ENCODE results near the gene ADAMTS19.
"Not testable (repeated sequence)": the region's sequence is repeated elsewhere in the genome, so short reads cannot be mapped to it uniquely, and the experiment has no call there.

Gene ADAMTS19

GRCh38 chr5:129608350-129608749 is 148.3 kb downstream of the ADAMTS19 start:
- no peak for DNase-seq

DNA sequence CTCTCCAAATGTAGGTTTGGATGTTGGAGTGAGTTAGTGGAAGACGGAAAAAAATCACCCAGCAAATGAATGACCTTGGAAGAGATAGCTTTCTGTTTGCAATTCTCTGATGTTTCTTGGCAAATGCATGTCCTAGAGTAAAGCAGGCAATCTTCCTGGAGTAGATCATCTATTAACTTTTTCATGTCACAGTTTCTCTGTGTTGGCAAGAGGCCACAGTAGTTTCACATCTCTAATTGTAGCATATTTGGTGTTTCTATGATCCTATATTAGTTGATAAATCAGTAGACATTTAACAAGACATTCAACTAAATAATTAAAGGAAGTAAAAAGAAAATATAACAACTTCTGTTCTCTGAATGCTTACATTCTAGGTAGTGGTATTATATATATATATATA is 149.6 kb downstream of the ADAMTS19 start:
- DNase-seq: no peak

DNA sequence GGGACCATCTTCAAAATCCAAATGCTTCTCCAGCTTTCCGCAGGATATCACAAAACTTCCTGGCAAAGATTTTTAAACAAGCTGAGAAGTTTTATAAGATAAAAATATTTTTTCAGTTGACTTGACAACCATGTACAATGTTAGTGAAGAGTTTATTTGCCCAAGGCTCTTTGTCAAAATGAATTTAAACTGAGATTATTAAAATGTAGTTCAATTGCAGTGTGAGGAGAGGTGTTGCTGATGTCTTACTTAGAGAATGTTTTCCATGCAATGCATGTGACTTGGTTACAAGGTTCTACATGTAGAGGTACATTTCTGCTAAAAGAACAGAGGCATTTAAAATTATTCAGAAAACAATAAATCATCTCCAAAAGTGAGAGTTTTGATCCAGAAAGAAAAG is 156.4 kb downstream of the ADAMTS19 start:
- no peak for DNase-seq

- DNase-seq: no peak
These were observed 157.1 kb downstream of the ADAMTS19 start for GRCh38 chr5:129617206-129617605.

- no peak for DNase-seq
These were observed 159.7 kb downstream of the ADAMTS19 start for GRCh38 chr5:129619782-129620181.

- DNase-seq: no peak
These were observed 162.4 kb downstream of the ADAMTS19 start for GRCh38 chr5:129622531-129622930.

- no peak for DNase-seq
These were observed 169.5 kb downstream of the ADAMTS19 start for GRCh38 chr5:129629575-129629974.

- DNase-seq: no peak
These were observed 170.0 kb downstream of the ADAMTS19 start for GRCh38 chr5:129630101-129630500.

GRCh38 chr5:129631961-129632360 is 171.9 kb downstream of the ADAMTS19 start:
- no peak for DNase-seq

GRCh38 chr5:129637501-129637900 is 177.4 kb downstream of the ADAMTS19 start:
- not testable (repeated sequence) for DNase-seq

DNA sequence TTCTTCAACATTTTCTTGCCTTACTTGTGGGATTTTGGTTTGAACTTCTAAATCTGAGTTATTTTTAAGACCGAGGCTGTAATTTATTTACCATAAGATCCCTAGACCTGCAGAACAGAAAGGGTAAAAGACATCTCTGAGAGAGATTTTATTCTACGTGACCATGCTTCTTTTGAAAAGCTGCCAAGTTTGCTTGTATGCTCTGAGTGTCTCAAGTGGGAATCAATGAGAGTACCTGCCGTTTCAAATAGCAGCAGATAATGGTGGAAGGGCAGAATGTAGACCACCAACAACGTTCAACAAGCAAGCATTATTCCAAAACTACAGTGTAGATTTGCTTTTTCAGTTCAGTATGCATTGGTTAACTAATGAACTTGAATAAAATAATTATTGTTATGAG is 179.2 kb downstream of the ADAMTS19 start:
- no peak for DNase-seq

DNA sequence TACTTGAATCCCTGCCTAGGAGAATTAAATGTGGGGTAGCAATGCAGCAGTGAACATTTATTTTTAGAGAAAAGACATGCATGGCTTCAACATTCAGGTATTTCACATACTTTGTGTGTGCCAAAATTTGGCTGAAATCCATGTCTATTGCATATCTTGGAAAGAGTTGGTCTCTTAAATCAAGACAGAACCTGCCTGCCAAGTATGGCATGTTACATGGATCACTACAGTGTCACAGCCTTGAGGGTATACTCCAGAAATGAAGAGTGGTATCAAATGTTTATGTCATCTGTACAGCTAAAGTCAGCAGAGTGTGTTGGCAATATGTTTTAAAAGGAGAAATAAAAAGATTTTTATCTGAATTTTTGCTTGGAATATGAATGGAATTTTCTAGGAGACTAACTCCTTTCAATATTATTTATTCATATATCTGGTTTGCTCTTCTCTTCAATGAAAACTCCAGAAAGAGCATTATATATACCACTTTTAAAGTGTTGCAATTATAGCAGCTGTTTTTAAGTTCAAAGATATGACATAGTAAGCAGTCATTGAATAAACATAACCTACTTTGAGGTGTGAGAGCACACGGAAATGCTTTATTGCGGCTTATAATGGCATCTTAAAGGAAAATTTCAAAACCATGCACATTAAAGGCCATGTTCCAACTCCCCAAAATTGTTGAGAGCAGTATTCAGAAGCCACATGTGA is 192.4 kb downstream of the ADAMTS19 start:
- DNase-seq: no peak

- no peak for DNase-seq
These were observed 192.9 kb downstream of the ADAMTS19 start for GRCh38 chr5:129653057-129653375.

DNA sequence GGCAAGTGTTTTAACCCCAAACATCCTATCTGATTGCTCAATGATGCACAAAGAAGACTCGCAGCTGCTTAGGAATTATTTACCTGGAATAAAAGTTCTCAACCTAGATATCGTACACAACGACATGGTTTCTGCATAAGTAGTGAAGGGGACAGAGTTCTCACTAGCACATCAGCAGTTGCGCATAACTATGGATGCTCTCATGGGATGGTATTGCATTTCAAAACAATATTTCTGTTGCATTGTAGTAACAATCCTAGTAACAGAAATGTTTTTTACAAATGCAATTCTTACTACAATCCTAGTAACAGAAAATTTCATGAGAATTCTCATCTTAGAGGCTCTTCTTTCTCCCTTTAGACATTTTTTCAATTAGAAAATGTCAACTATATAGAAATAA is 193.3 kb downstream of the ADAMTS19 start:
- no peak for DNase-seq

DNA sequence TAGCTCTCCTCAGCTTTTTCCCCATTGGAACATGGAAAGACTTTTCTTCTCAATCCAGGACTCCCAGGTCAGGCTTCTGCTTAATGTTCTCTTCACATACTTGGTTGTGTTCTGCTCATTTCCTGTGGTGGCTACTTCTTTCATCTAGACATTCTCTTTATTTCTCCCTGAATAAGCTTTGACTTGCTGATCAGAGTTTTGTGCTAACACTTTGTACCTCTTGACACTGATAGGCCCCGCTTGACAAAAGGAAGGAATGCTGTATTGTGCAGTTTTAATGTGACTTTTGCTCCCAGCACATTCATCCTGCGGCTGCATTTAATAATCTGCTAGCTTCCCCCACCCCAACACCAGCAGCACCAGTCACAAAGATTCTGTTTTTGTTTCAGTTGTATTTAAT is 196.9 kb downstream of the ADAMTS19 start:
- no peak for DNase-seq

- DNase-seq: no peak
These were observed 198.7 kb downstream of the ADAMTS19 start for GRCh38 chr5:129658801-129659200.

- DNase-seq: no peak
These were observed 201.4 kb downstream of the ADAMTS19 start for GRCh38 chr5:129661366-129662035.

- no peak for DNase-seq
These were observed 204.3 kb downstream of the ADAMTS19 start for GRCh38 chr5:129664336-129664937.

DNA sequence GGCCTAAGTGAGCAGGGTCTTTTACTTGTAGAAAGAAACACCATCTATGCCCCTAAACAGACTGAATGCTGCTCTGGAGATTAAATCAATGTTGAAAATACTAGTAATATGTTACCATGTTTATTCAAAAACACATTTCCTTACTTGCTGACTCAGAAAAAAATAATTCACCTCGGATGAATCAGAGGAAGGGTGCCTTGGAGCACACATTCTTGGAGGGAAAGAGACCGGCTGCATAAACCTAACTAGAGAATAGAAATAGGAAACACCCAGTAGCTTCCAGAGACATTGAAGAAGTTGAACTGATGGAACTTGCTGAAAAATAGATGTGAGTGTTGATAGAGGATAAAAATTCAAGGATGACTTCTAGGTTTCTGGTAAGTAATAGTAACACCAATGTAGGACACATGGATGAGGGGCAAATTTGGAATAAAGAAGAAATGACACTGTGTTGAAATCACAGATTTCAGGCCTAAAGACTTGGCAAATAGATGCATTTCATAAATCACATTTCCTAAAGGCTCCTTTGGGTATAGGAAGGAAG is 210.9 kb downstream of the ADAMTS19 start:
- no peak for DNase-seq

GRCh38 chr5:129672006-129672405 is 211.9 kb downstream of the ADAMTS19 start:
- no peak for DNase-seq

GRCh38 chr5:129679671-129680070 is 219.6 kb downstream of the ADAMTS19 start:
- no peak for DNase-seq

GRCh38 chr5:129687941-129688340 is 227.8 kb downstream of the ADAMTS19 start:
- no peak for DNase-seq

DNA sequence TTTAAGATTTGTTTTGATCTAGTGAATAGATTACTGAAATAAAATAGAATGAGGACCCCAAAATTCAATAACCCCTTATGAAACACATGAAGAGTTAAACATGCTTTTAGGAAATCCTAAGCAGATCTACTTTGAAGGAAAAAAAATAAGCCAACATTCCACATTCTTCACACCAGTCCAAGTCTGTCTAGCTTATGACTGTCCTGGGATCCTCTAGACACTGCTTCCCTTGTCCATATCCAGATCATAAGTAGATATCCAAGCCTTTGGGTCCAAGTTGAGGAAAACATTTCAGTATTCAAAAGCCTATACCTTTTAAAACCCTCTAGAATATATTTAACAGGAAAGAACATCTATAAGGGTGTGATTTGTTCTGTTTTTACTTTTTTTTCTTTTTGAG is 228.9 kb downstream of the ADAMTS19 start:
- DNase-seq: no peak

DNA sequence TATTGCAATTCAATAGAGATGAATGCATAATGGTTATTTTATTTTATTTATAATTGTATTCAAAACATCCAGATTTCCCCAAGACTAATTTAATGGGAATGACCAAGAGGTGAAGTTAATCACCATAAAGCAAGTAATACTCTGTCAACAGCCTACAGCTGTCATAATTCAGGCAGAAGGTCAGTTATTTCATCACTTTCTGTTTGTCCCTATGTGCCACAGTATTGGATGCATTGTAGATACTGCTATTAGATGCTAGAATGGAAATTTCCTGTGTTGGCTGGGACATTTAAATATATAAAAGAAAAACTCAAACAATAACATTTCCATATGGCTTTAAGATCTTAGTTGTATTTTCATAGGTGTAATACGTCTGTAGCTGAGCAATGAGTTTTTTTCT is 231.1 kb downstream of the ADAMTS19 start:
- no peak for DNase-seq

All from activated gamma-delta T cell (primary cell).